ENCODE results near the gene RPA3. TPM values are rescaled to one million over a fixed set of nuclear protein-coding genes. Genes with fewer than 3 reads are reported as not detected.
A peak's percentile ranks its signal among the peaks of the same experiment; 100 is the strongest.

Gene RPA3
- total and polyA plus RNA-seq, 4 donors: 22.6 to 40.9 (median 25.8) TPM

- ATAC-seq (ENCODE audit: insufficient read depth, low FRiP score) (no peak), DNase-seq (no peak)
- peaks cover 0 to 1% (median 0%) of the 10 kb centered on the region in 3 donors for H3K27me3 ChIP-seq (ENCODE audit: control insufficient read depth in 3 of 3, insufficient read depth in 3 of 3, low read length in 2 of 3)
- peaks cover 0 to 2% (median 0%) of the 10 kb centered on the region in 4 donors for H3K36me3 ChIP-seq (ENCODE audit: control insufficient read depth in 4 of 4, insufficient read depth in 4 of 4, low read length in 4 of 4)
- TF ChIP-seq CTCF (IDR thresholded peaks at IDR 0.05; ENCODE audit: control extremely low read depth, extremely low read depth): no peak
- 97 to 98% methylated on average over 12 of the region's 12 CpGs for WGBS, 2 donors
- H3K9me3 ChIP-seq (ENCODE audit: control insufficient read depth in 4 of 4, insufficient read depth in 3 of 4, low read length in 3 of 4): no peaks in the 10 kb centered on the region
- H3K27ac ChIP-seq (ENCODE audit: low read depth in 1 of 2, low read length in 1 of 2): no peak overlapping the region
- no peak overlapping the region for H3K4me3 ChIP-seq
- H3K4me1 ChIP-seq (ENCODE audit: control insufficient read depth in 5 of 5, insufficient read depth in 5 of 5, low read length in 5 of 5): peaks cover 0 to 18% (median 4%) of the 10 kb centered on the region in 5 donors
- no peak overlapping the region for H3K9ac ChIP-seq (ENCODE audit: insufficient read depth in 1 of 2, low read length in 2 of 2)
Measured at GRCh38 chr7:7742223-7742622, 23.8 kb upstream of the RPA3 start.

DNA sequence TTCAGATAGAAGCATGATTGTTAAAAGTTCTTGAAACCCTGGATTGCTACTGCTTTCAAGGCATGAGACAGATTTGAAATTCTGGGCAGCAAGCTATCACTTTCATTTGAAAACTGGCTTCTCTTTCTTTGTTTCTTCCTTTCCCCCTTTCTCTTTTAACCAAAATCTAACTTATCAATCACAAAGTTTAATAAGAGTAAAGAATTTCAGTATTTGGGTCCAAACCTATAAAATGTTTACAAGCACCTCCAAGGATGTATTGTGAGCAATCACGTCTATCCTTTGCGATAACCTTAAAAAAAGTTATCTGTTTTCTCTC, 21.6 kb upstream of the RPA3 start:
- Histone ChIP-seq H3K9ac (ENCODE audit: insufficient read depth in 1 of 2, low read length in 2 of 2) (no peak overlapping the region), H3K4me1 (ENCODE audit: control insufficient read depth in 5 of 5, insufficient read depth in 5 of 5, low read length in 5 of 5) (peaks cover 0 to 7% (median 3%) of the 10 kb centered on the region in 5 donors), H3K4me3 (no peak overlapping the region), H3K36me3 (ENCODE audit: control insufficient read depth in 4 of 4, insufficient read depth in 4 of 4, low read length in 4 of 4) (peaks cover 0 to 2% (median 0%) of the 10 kb centered on the region in 4 donors), H3K9me3 (ENCODE audit: control insufficient read depth in 4 of 4, insufficient read depth in 3 of 4, low read length in 3 of 4) (no peaks in the 10 kb centered on the region), H3K27ac (ENCODE audit: low read depth in 1 of 2, low read length in 1 of 2) (no peak overlapping the region), H3K27me3 (ENCODE audit: control insufficient read depth in 3 of 3, insufficient read depth in 3 of 3, low read length in 2 of 3) (peaks cover 0 to 4% (median 0%) of the 10 kb centered on the region in 3 donors)
- WGBS, 2 donors: 97% methylated on average over 2 of the region's 2 CpGs
- TF ChIP-seq CTCF (IDR thresholded peaks at IDR 0.05; ENCODE audit: control extremely low read depth, extremely low read depth): no peak
- no peak for DNase-seq
- no peak for ATAC-seq (ENCODE audit: insufficient read depth, low FRiP score)

GRCh38 chr7:7739204-7740036, 21.0 kb upstream of the RPA3 start:
- no peaks in the 10 kb centered on the region for H3K9me3 ChIP-seq (ENCODE audit: control insufficient read depth in 4 of 4, insufficient read depth in 3 of 4, low read length in 3 of 4)
- no peak for TF ChIP-seq CTCF (IDR thresholded peaks at IDR 0.05; ENCODE audit: control extremely low read depth, extremely low read depth)
- 55 to 75% methylated on average over 4 of the region's 4 CpGs for whole genome bisulfite sequencing, 2 donors
- peaks cover 0 to 7% (median 3%) of the 10 kb centered on the region in 5 donors for H3K4me1 ChIP-seq (ENCODE audit: control insufficient read depth in 5 of 5, insufficient read depth in 5 of 5, low read length in 5 of 5)
- peaks cover 0 to 4% (median 0%) of the 10 kb centered on the region in 3 donors for H3K27me3 ChIP-seq (ENCODE audit: control insufficient read depth in 3 of 3, insufficient read depth in 3 of 3, low read length in 2 of 3)
- peaks cover 0 to 2% (median 0%) of the 10 kb centered on the region in 4 donors for H3K36me3 ChIP-seq (ENCODE audit: control insufficient read depth in 4 of 4, insufficient read depth in 4 of 4, low read length in 4 of 4)
- no peak overlapping the region for H3K4me3 ChIP-seq
- ATAC-seq (ENCODE audit: insufficient read depth, low FRiP score): no peak
- peak in 2 of 3 donors; percentile 72 to 81 for DNase-seq
- H3K9ac ChIP-seq (ENCODE audit: insufficient read depth in 1 of 2, low read length in 2 of 2): no peak overlapping the region
- no peak overlapping the region for H3K27ac ChIP-seq (ENCODE audit: low read depth in 1 of 2, low read length in 1 of 2)
